H1 (cell line): ENCODE measurements around the gene MTHFD1. TPM values are rescaled to one million over a fixed set of nuclear protein-coding genes. Genes with fewer than 3 reads are reported as not detected.

ENCODE experiments used
- CTCF ChIA-PET: fragments of 300-600 bp; sonication (Branson Sonifier 250); formaldehyde crosslinking; loops from one replicate; lab custom pipeline; 2021; ENCODE audit not compliant: partially characterized antibody; lab: Charles Lee
- POLR2A ChIA-PET: fragments of 300-600 bp; sonication (Branson Sonifier 250); formaldehyde crosslinking; loops from one replicate; lab custom pipeline; 2021; ENCODE audit warnings: inconsistent platforms; ENCODE audit not compliant: partially characterized antibody; lab: Charles Lee
- DNase-seq, 2 experiments: peaks; one replicate each; pipeline versions ENCODE4 v3.0.0 to v3.0.0-alpha.2; 2010 to 2022; ENCODE audit warnings: low spot score in 2 of 2, low read depth in 1 of 2, mixed read lengths in 1 of 2
- FAIRE-seq: peaks from 2 replicates; lab custom pipeline; 2011; peaks lifted over from hg19 to GRCh38; lab: Jason Lieb, UNC
- H2AFZ ChIP-seq: 2 replicates; pipeline ENCODE4 v1.8.1; 2012; ENCODE audit warnings: low read length, inconsistent platforms
- H2AK5ac ChIP-seq: 2 replicates; pipeline ENCODE4 v1.6.1; 2013; ENCODE audit warnings: low read depth, low read length
- H2BK120ac ChIP-seq: replicated peaks from 2 replicates; pipeline ENCODE3; 2013; ENCODE audit warnings: low read depth, low read length, inconsistent platforms
- H2BK12ac ChIP-seq: 2 replicates; pipeline ENCODE4 v1.6.1; 2013; ENCODE audit warnings: low read depth, low read length
- H2BK15ac ChIP-seq: 2 replicates; pipeline ENCODE4 v1.6.1; 2013; ENCODE audit warnings: low read length
- H2BK20ac ChIP-seq: 2 replicates; pipeline ENCODE4 v1.6.1; 2013; ENCODE audit warnings: low read length
- H2BK5ac ChIP-seq: 2 replicates; pipeline ENCODE4 v1.6.1; 2013; ENCODE audit warnings: low read depth, low read length
- H3K14ac ChIP-seq: 2 replicates; pipeline ENCODE4 v1.6.1; 2013; ENCODE audit warnings: inconsistent platforms; ENCODE audit not compliant: insufficient read length
- H3K18ac ChIP-seq: 2 replicates; pipeline ENCODE4 v1.6.1; 2013; ENCODE audit warnings: low read length; ENCODE audit errors: extremely low read depth
- H3K23ac ChIP-seq: 2 replicates; pipeline ENCODE4 v1.6.1; 2013; ENCODE audit warnings: inconsistent platforms; ENCODE audit not compliant: insufficient read length
- H3K23me2 ChIP-seq: 2 replicates; pipeline ENCODE4 v1.6.1; 2013; ENCODE audit warnings: low read depth, low read length
- H3K27ac ChIP-seq: 2 replicates; pipeline ENCODE4 v1.6.1; 2011; ENCODE audit warnings: low read depth, low read length, inconsistent platforms
- H3K27me3 ChIP-seq, 4 experiments: replicated peaks in 1 of 4; 1 replicate in 1 of 4; 2 replicates in 3 of 4; pipeline versions ENCODE4 v1.6.1 to v1.8.1; 2011 to 2013; ENCODE audit warnings: low read length in 3 of 4, mild to moderate bottlenecking in 3 of 4, inconsistent platforms in 2 of 4, mixed read lengths in 2 of 4, moderate library complexity in 1 of 4; ENCODE audit not compliant: control insufficient read depth in 3 of 4, insufficient read depth in 3 of 4; ENCODE audit errors: extremely low read depth in 1 of 4
- H3K36me3 ChIP-seq, 4 experiments: 2 replicates each; pipeline versions ENCODE4 v1.6.1 to v1.8.1; 2011 to 2013; ENCODE audit warnings: mild to moderate bottlenecking in 4 of 4, low read length in 3 of 4, moderate library complexity in 2 of 4, control low read depth in 1 of 4, inconsistent platforms in 1 of 4; ENCODE audit not compliant: insufficient read depth in 4 of 4, control insufficient read depth in 2 of 4
- H3K4ac ChIP-seq: replicated peaks from 2 replicates; pipeline ENCODE3; 2013; ENCODE audit warnings: low read length, low read depth, mixed read lengths, inconsistent platforms; ENCODE audit not compliant: insufficient read length
- H3K4me1 ChIP-seq, 4 experiments: replicated peaks in 1 of 4; 1 replicate in 1 of 4; 2 replicates in 3 of 4; pipeline versions ENCODE4 v1.6.1 to v1.8.1; 2011 to 2013; ENCODE audit warnings: low read length in 3 of 4, inconsistent platforms in 2 of 4, mixed read lengths in 1 of 4; ENCODE audit not compliant: insufficient read depth in 4 of 4, control insufficient read depth in 3 of 4
- H3K4me2 ChIP-seq, 2 experiments: 2 replicates each; pipeline versions ENCODE4 v1.6.1 to v1.8.1; 2011 to 2013; ENCODE audit warnings: low read depth in 2 of 2, low read length in 2 of 2, control low read depth in 1 of 2, inconsistent platforms in 1 of 2, mild to moderate bottlenecking in 1 of 2; ENCODE audit not compliant: insufficient read depth in 1 of 2
- H3K4me3 ChIP-seq, 4 experiments: fragments of 200-600, 300-600 bp in 1 of 4; sonication (generic), shearing (Covaris generic), sonication (Bioruptor Twin) in 1 of 4; 2 replicates each; pipeline versions ENCODE4 v1.5.1 to v1.8.1; 2011 to 2016; ENCODE audit warnings: low read length in 4 of 4, low read depth in 3 of 4, control low read depth in 2 of 4, inconsistent platforms in 2 of 4, mild to moderate bottlenecking in 2 of 4, mixed read lengths in 1 of 4, moderate library complexity in 1 of 4; ENCODE audit not compliant: insufficient read depth in 2 of 4; ENCODE audit errors: extremely low read depth in 1 of 4
- H3K56ac ChIP-seq: replicated peaks from 2 replicates; pipeline ENCODE3; 2013; ENCODE audit warnings: low read depth, mild to moderate bottlenecking, mixed read lengths, low read length, inconsistent platforms; ENCODE audit not compliant: insufficient read length
- H3K79me1 ChIP-seq: 2 replicates; pipeline ENCODE4 v1.6.1; 2013; ENCODE audit warnings: low read depth, low read length, control low read depth
- H3K79me2 ChIP-seq, 2 experiments: 2 replicates each; pipeline versions ENCODE4 v1.6.1 to v1.8.1; 2012 to 2013; ENCODE audit warnings: low read length in 2 of 2, mild to moderate bottlenecking in 2 of 2, inconsistent platforms in 1 of 2; ENCODE audit not compliant: insufficient read depth in 2 of 2, control insufficient read depth in 1 of 2
- H3K9ac ChIP-seq, 4 experiments: replicated peaks in 1 of 4; 1 replicate in 1 of 4; 2 replicates in 3 of 4; pipeline versions ENCODE4 v1.6.1 to v1.8.1; 2011 to 2013; ENCODE audit warnings: low read depth in 3 of 4, low read length in 3 of 4, control low read depth in 2 of 4, mild to moderate bottlenecking in 2 of 4, moderate library complexity in 2 of 4, inconsistent platforms in 1 of 4; ENCODE audit errors: extremely low read depth in 1 of 4
- H3K9me3 ChIP-seq, 2 experiments: 2 replicates each; pipeline versions ENCODE4 v1.6.1 to v1.8.1; 2012 to 2013; ENCODE audit warnings: mild to moderate bottlenecking in 2 of 2, moderate library complexity in 2 of 2, control low read depth in 1 of 2, inconsistent platforms in 1 of 2, low read depth in 1 of 2, low read length in 1 of 2, mixed read lengths in 1 of 2; ENCODE audit not compliant: insufficient read depth in 2 of 2
- H4K20me1 ChIP-seq, 2 experiments: replicated peaks in 1 of 2; 2 replicates each; pipeline versions ENCODE3 to v1.8.1; 2011 to 2013; ENCODE audit warnings: inconsistent platforms in 2 of 2, low read length in 2 of 2, mild to moderate bottlenecking in 1 of 2; ENCODE audit not compliant: insufficient read depth in 2 of 2, control insufficient read depth in 1 of 2
- H4K5ac ChIP-seq: 2 replicates; pipeline ENCODE4 v1.6.1; 2013; ENCODE audit warnings: low read length, low read depth, mixed read lengths, inconsistent platforms; ENCODE audit not compliant: insufficient read length
- H4K8ac ChIP-seq: 2 replicates; pipeline ENCODE4 v1.8.0; 2013; ENCODE audit warnings: mild to moderate bottlenecking, moderate library complexity, low read length, inconsistent platforms; ENCODE audit not compliant: insufficient read depth; ENCODE audit errors: extremely low read depth
- H4K91ac ChIP-seq: replicated peaks from 2 replicates; pipeline ENCODE3; 2013; ENCODE audit warnings: low read length, mixed read lengths, inconsistent platforms; ENCODE audit not compliant: insufficient read length
- CBX5 ChIP-seq: fragments of 300-800, 300-1000 bp; sonication (generic); IDR thresholded peaks from 2 replicates; pipeline ENCODE4 v1.7.1; 2016; ENCODE audit warnings: antibody characterized with exemption, low read length, low read depth
- CBX8 ChIP-seq: fragments of 300-800, 300-1000 bp; sonication (generic); IDR thresholded peaks from 2 replicates; pipeline ENCODE4 v1.7.1; 2016; ENCODE audit warnings: low read depth, low read length, borderline replicate concordance
- EGR1 ChIP-seq: IDR thresholded peaks from 2 replicates; pipeline ENCODE4 v1.6.1; 2011; ENCODE audit warnings: low read depth, low read length, borderline replicate concordance
- EP300 ChIP-seq, 2 experiments: IDR thresholded peaks; 1 replicate in 1 of 2; 2 replicates in 1 of 2; pipeline ENCODE4 v1.6.1; 2011 to 2012; ENCODE audit warnings: low read depth in 2 of 2, low read length in 2 of 2, mild to moderate bottlenecking in 2 of 2, borderline replicate concordance in 1 of 2, inconsistent platforms in 1 of 2, moderate library complexity in 1 of 2
- FOSL1 ChIP-seq: IDR thresholded peaks from 2 replicates; pipeline ENCODE4 v1.6.1; 2011; ENCODE audit warnings: mild to moderate bottlenecking, low read depth, low read length, moderate library complexity; ENCODE audit not compliant: insufficient read depth
- GABPA ChIP-seq: IDR thresholded peaks from 2 replicates; pipeline ENCODE4 v1.6.1; 2011; ENCODE audit warnings: mild to moderate bottlenecking, low read length, moderate library complexity, borderline replicate concordance; ENCODE audit not compliant: insufficient read depth
- JUND ChIP-seq: IDR thresholded peaks from 2 replicates; pipeline ENCODE4 v1.6.1; 2011; ENCODE audit warnings: mild to moderate bottlenecking, improper control_type of control experiment, low read length
- KDM1A ChIP-seq: fragments of 200-600, 300-600 bp; sonication (generic); IDR thresholded peaks from 2 replicates; pipeline ENCODE4 v1.7.1; 2016; ENCODE audit warnings: mild to moderate bottlenecking, low read length, borderline replicate concordance
- MAFK ChIP-seq: IDR thresholded peaks from 2 replicates; pipeline ENCODE4 v1.6.1; 2012; ENCODE audit warnings: low read depth, mild to moderate bottlenecking, improper control_type of control experiment, low read length
- POU5F1 ChIP-seq: IDR thresholded peaks from 2 replicates; pipeline ENCODE4 v1.6.1; 2011; ENCODE audit warnings: low read depth, mild to moderate bottlenecking, low read length, moderate library complexity
- RXRA ChIP-seq: IDR thresholded peaks from 2 replicates; pipeline ENCODE4 v1.6.1; 2011; ENCODE audit warnings: low read depth, mild to moderate bottlenecking, low read length, moderate library complexity; ENCODE audit not compliant: insufficient read depth
- SIX5 ChIP-seq: IDR thresholded peaks from 2 replicates; pipeline ENCODE4 v1.6.1; 2011; ENCODE audit warnings: mild to moderate bottlenecking, low read depth, low read length
- SP2 ChIP-seq: IDR thresholded peaks from 2 replicates; pipeline ENCODE4 v1.6.1; 2012; ENCODE audit warnings: mild to moderate bottlenecking, low read length, inconsistent platforms
- WGBS, 2 experiments: shearing (Covaris generic) in 1 of 2; methylation state at CpG; one replicate each; pipeline versions ENCODE4 v1.1.6 to v1.1.7; 2013 to 2015; ENCODE audit warnings: low lambda C conversion rate in 2 of 2, mixed read lengths in 2 of 2, inconsistent platforms in 1 of 2, low coverage in 1 of 2, missing lambda C conversion rate in 1 of 2; ENCODE audit not compliant: insufficient replicate concordance in 2 of 2, insufficient coverage in 1 of 2, insufficient read length in 1 of 2; ENCODE audit errors: extremely low coverage in 1 of 2, missing lambda C conversion rate in 1 of 2; 5-methylcytosine and 5-hydroxymethylcytosine counted together
- polyA plus RNA-seq, 7 experiments: library from polyadenylated mRNA; depleted of rRNA in 3 of 7; stranded (reverse) in 5 of 7; unstranded in 2 of 7; fragments of >200 nt in 5 of 7; fragments of 200-250 nt in 2 of 7; gene quantifications; 1 replicate in 5 of 7; 2 replicates in 1 of 7; 4 replicates in 1 of 7; pipeline versions ENCODE4 v1.2.1 to v1.2.3, GENCODE V29; 2011 to 2013; ENCODE audit warnings: missing spikeins in 2 of 7, mixed read lengths in 2 of 7
- total RNA-seq: library from RNA; stranded (reverse); fragmentation: NEBNext Ultra II Directional; extraction: Animal tissue kit (Norgen Biotek cat#: 25700); gene quantifications from 2 replicates; pipeline ENCODE4 v1.2.1, GENCODE V29; 2021
- TF ChIP-seq, protein P1 (sequence below): IDR thresholded peaks from 2 replicates; pipeline ENCODE4 v1.6.1; 2011; ENCODE audit warnings: low read depth, mild to moderate bottlenecking, low read length; ENCODE audit not compliant: insufficient read depth

The MTHFD1 gene
- total and polyA plus RNA-seq, 2 of the 8 experiments (the other 6 are each of a cell fraction or from before 2014, with no cell fraction given) = 79.7 to 332 TPM

DNA sequence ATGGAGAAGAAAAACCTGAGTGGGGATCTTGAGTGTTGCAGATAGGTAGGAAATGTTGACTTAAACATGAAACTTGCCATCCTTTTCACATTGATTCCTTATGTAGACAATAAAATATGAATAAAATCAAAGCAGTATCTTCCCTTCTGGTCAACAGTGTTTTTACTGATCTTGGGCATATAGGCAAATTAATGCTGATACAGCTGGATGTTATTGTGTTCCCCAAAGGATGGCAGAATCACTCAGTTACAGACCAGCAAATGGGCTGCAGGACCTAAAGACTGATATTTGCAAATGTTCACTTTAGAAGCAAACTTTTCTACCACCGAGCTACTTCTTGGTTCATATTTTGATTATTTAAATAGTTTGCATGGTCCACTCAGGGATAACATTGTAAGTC lies 33.9 kb downstream of the MTHFD1 start:
- no peak for FAIRE-seq
- no peak for DNase-seq
- no peak overlapping the region for H3K56ac ChIP-seq
- TF ChIP-seq CBX5 = no peak
- TF ChIP-seq EP300 (IDR thresholded peaks at IDR 0.05; ENCODE audit: borderline replicate concordance in 1 of 2, low read depth in 2 of 2, low read length in 2 of 2) = no peak
- no peak for TF ChIP-seq MAFK
- no peak for TF ChIP-seq RXRA
- TF ChIP-seq SIX5 = no peak
- TF ChIP-seq SP2 = no peak
- TF ChIP-seq GABPA = no peak
- no peak for TF ChIP-seq JUND
- TF ChIP-seq KDM1A = no peak
- no peak for TF ChIP-seq POU5F1
- TF ChIP-seq FOSL1 = no peak
- TF ChIP-seq, protein P1, sequence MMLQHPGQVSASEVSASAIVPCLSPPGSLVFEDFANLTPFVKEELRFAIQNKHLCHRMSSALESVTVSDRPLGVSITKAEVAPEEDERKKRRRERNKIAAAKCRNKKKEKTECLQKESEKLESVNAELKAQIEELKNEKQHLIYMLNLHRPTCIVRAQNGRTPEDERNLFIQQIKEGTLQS = no peak
- TF ChIP-seq CBX8 = no peak
- no peak for TF ChIP-seq EGR1

More for the DNA sequence above, 33.9 kb downstream of the MTHFD1 start:
- H3K4me1 ChIP-seq = no peaks in the 10 kb centered on the region
- H3K23ac ChIP-seq = no peak overlapping the region
- H3K4me3 ChIP-seq = no peak overlapping the region
- no peak overlapping the region for H3K4me2 ChIP-seq
- no peak overlapping the region for H3K14ac ChIP-seq
- no peak overlapping the region for H2BK120ac ChIP-seq
- no peaks in the 10 kb centered on the region for H3K79me2 ChIP-seq
- H3K4ac ChIP-seq = no peak overlapping the region
- no peaks in the 10 kb centered on the region for H3K9me3 ChIP-seq
- H2AK5ac ChIP-seq = no peak overlapping the region
- H3K9ac ChIP-seq = no peak overlapping the region
- H2BK5ac ChIP-seq = no peak overlapping the region
- H3K79me1 ChIP-seq = 0 out of 2 replicates have a peak, but pooled peaks cover 3% of the 10 kb centered on the region
- no peak overlapping the region for H4K5ac ChIP-seq
- H2BK20ac ChIP-seq = no peak overlapping the region
- peaks cover 20 to 88% (median 71%) of the 10 kb centered on the region in 4 experiments; a peak in 7 of 8 replicates for H3K36me3 ChIP-seq
- H3K18ac ChIP-seq = no peak overlapping the region
- no peak overlapping the region for H2BK15ac ChIP-seq
- H4K8ac ChIP-seq = no peak overlapping the region
- H4K91ac ChIP-seq = no peak overlapping the region
- WGBS, 2 experiments = 94% methylated on average over 1 of the region's 1 CpG; no CpG with 5 or more reads in 1 of the 2 experiments
- no peak overlapping the region for H3K27ac ChIP-seq
- no peak overlapping the region for H2AFZ ChIP-seq
- H4K20me1 ChIP-seq = peaks cover 0 to 6% of the 10 kb centered on the region in 2 experiments
- H2BK12ac ChIP-seq = no peak overlapping the region
- H3K27me3 ChIP-seq = no peaks in the 10 kb centered on the region
- no peaks in the 10 kb centered on the region for H3K23me2 ChIP-seq
- ChIA-PET POLR2A (interaction anchor here (1.0 to 1.1 kb wide), 3 partner anchors 10 to 74 kb away, joined by 3 to 6 read pairs (median 3); no protein-coding TSS in a partner anchor), CTCF (interaction anchor here (0.7 to 7.6 kb wide), 5 partner anchors 9 to 1294 kb away, joined by 3 to 74 read pairs (median 5); no protein-coding TSS in a partner anchor)
